SH-SY5Y (cell line): ENCODE measurements around the gene PKP3.

Experiments used
- GATA2 ChIP-seq: IDR thresholded peaks from 2 replicates; pipeline ENCODE4 v1.6.1; 2011; ENCODE audit warnings: mild to moderate bottlenecking, low read depth, low read length
- GATA3 ChIP-seq: IDR thresholded peaks from 2 replicates; pipeline ENCODE4 v1.6.1; 2011; ENCODE audit warnings: low read depth, mild to moderate bottlenecking, low read length, moderate library complexity

DNA sequence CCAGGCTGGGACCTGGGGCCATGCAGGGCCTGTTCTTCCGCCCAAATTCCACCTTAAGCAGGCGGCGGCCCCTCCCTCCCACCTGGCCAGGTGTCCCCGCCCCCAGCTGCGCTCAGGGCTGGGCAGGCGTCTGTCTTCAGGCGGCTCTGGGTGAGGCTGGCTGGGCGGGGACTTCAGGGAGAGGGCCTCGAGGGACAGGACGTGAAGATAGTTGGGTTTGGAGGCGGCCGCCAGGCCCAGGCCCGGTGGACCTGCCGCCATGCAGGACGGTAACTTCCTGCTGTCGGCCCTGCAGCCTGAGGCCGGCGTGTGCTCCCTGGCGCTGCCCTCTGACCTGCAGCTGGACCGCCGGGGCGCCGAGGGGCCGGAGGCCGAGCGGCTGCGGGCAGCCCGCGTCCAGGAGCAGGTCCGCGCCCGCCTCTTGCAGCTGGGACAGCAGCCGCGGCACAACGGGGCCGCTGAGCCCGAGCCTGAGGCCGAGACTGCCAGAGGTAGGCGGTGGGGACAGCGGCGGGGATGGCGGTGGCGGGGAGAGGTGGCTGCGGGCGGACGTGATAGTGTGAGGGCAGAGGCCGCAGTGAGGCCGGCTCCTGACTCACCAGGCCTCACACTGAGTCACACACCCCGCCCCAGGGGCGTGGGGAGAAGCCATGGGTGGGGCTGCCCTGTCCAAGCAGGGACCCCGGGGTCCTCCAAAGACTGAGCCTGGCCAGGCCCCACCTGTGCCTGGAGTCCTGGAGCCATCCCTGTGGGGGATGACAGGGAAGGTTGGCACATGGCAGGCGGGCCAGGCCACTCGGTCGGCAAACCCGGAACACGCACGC lies at the start of gene PKP3:
- TF ChIP-seq GATA2 (no peak), GATA3 (no peak)
